ENCODE results near the gene SLC35E3. TPM values are rescaled to one million over a fixed set of nuclear protein-coding genes. Genes with fewer than 3 reads are reported as not detected.

Gene SLC35E3
- total RNA-seq, 6 experiments from 2014 or later: 2.4 to 7.7 (median 6.7) TPM

DNA sequence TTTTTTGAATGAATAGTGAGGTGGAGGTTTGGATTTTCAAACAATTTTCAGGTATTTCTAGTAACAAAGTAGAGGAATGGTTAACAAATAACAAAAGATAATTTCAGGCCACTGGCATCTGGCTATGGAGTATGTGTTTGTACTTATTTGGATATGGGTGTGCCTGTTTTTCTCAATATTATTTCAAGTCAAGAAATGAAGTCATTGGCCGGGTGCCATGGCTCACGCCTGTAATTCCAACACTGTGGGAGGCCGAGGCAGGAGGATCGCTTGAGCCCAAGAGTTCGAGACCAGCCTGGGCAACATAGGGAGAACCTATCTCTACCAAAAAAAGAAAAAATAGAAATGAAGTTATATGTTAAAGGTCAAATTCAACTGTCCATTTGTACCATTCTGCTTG, 13.9 kb downstream of the SLC35E3 start:
- DNase-seq (no peak), ATAC-seq (no peak)
- peaks cover 0 to 13% (median 0%) of the 10 kb centered on the region in 4 donors for H3K36me3 ChIP-seq
- no peaks in the 10 kb centered on the region for H3K4me1 ChIP-seq
- TF ChIP-seq, protein P1, sequence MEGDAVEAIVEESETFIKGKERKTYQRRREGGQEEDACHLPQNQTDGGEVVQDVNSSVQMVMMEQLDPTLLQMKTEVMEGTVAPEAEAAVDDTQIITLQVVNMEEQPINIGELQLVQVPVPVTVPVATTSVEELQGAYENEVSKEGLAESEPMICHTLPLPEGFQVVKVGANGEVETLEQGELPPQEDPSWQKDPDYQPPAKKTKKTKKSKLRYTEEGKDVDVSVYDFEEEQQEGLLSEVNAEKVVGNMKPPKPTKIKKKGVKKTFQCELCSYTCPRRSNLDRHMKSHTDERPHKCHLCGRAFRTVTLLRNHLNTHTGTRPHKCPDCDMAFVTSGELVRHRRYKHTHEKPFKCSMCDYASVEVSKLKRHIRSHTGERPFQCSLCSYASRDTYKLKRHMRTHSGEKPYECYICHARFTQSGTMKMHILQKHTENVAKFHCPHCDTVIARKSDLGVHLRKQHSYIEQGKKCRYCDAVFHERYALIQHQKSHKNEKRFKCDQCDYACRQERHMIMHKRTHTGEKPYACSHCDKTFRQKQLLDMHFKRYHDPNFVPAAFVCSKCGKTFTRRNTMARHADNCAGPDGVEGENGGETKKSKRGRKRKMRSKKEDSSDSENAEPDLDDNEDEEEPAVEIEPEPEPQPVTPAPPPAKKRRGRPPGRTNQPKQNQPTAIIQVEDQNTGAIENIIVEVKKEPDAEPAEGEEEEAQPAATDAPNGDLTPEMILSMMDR (IDR thresholded peaks at IDR 0.05): no peak
- TF ChIP-seq POLR2A (IDR thresholded peaks at IDR 0.05): no peak
- H3K9me3 ChIP-seq: no peaks in the 10 kb centered on the region
- H3K4me3 ChIP-seq: no peak overlapping the region
- 85% methylated on average over 4 of the region's 5 CpGs for WGBS (ENCODE audit: insufficient coverage, low coverage, low lambda C conversion rate, missing lambda C conversion rate)
- H3K27me3 ChIP-seq: no peaks in the 10 kb centered on the region
- intact Hi-C loops (cut with DNase I): no loop called here
- H3K27ac ChIP-seq: no peak overlapping the region

DNA sequence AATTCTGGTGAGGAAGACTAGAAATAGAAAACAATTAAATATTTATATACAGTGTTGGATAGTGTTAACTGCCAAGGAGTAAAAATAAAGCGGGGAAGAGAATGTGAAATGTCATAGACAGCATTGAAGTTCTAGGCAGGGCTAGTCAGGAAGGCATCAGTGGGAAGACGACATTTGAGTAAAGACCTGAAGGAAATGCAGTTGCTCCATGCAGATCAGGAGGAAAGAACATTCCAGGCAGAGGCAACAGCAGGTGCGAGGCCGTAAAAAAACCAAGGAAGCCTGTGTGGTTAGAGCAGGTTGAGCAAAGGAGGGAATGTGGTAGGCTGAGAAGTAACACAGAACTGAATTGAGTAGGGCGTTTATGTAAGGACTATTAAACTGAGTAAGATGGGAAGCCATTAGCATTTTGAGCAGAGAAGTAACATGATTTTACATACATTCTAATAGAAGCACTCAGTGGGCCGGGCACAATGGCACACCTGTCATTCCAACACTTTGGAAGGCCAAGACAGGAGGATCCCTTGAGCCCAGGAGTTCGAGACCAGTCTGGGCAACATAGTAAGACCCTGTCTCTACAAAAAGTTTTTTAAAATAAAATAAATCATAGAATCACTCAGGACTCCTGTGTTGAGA, 14.9 kb downstream of the SLC35E3 start:
- no peak for ATAC-seq
- no peaks in the 10 kb centered on the region for H3K9me3 ChIP-seq
- 90% methylated on average over 7 of the region's 7 CpGs for WGBS (ENCODE audit: insufficient coverage, low coverage, low lambda C conversion rate, missing lambda C conversion rate)
- intact Hi-C loops (cut with DNase I): no loop called here
- H3K27me3 ChIP-seq: no peaks in the 10 kb centered on the region
- TF ChIP-seq, protein P1 (IDR thresholded peaks at IDR 0.05): no peak
- no peak for TF ChIP-seq POLR2A (IDR thresholded peaks at IDR 0.05)
- no peak overlapping the region for H3K27ac ChIP-seq
- H3K4me3 ChIP-seq: no peak overlapping the region
- H3K4me1 ChIP-seq: no peaks in the 10 kb centered on the region
- peaks cover 0 to 6% (median 0%) of the 10 kb centered on the region in 4 donors for H3K36me3 ChIP-seq
- DNase-seq: no peak

DNA sequence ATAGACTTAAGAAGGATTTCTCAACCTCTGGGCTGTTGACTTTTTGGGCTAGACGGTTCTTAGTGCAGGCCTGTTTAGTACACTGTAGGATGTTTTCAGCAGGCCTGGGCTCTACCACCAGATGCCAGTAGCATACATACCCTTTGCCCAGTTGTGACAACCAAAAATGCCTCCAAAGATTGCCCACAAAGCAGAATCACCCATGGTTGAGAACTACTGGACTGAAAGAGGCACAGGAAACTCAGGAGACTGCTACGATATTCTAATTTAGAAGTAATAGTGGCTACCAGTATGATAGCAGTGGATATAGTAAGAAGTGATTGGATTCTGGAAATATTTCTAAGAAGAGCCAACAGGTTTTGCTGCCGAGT, 15.5 kb downstream of the SLC35E3 start:
- no peaks in the 10 kb centered on the region for H3K27me3 ChIP-seq
- 45% methylated on average over 1 of the region's 3 CpGs for WGBS (ENCODE audit: insufficient coverage, low coverage, low lambda C conversion rate, missing lambda C conversion rate)
- H3K36me3 ChIP-seq: peaks cover 0 to 6% (median 0%) of the 10 kb centered on the region in 4 donors
- peak; percentile 47 to 87 (median 78) for ATAC-seq
- H3K27ac ChIP-seq: no peak overlapping the region
- H3K4me3 ChIP-seq: no peak overlapping the region
- no peaks in the 10 kb centered on the region for H3K4me1 ChIP-seq
- TF ChIP-seq, protein P1 (IDR thresholded peaks at IDR 0.05): peak in 3 of 4 donors; percentile 10 to 28 (median 12)
- TF ChIP-seq POLR2A (IDR thresholded peaks at IDR 0.05): no peak
- intact Hi-C loops (cut with DNase I): no loop called here
- H3K9me3 ChIP-seq: no peaks in the 10 kb centered on the region
- DNase-seq: no peak

DNA sequence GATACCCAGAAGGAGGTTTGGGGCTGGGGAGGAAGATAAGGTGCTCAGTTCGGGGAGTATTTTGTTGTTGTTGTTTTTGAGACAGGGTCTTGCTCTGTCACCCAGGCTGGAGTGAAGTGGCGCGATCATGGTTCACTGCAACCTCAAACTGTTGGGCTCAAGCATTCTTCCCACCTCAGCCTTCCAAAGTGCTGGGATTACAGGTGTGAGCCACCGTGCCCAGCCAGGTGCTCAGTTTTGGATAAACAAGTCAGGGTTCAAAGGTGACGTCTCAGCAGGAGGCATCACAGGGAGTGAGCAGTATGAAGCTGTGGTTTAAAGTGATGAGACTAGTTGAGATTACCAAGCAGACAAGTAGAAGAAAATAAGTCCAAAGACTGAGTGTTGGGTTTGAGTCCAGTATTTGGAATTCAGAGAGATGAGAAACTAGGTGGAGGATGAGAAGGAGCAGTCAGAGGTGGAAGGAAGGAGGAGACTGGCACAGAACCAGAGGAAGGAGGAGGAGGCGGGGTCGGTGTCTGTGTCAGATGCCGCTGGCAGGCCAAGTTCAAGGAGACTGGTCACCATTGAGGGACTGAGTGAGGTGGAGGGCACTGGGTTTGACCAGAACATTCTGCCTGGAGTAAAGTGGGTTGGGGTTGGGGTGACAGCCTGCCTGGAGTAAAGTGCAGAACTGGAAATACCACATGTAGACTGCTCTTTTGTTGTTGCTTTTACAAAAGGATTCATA, 16.1 kb downstream of the SLC35E3 start:
- H3K4me3 ChIP-seq: no peak overlapping the region
- no peak overlapping the region for H3K27ac ChIP-seq
- ATAC-seq (peak in 3 of 4 donors; percentile 26 to 39 (median 30)), DNase-seq (no peak)
- WGBS (ENCODE audit: insufficient coverage, low coverage, low lambda C conversion rate, missing lambda C conversion rate): 83% methylated on average over 8 of the region's 8 CpGs
- intact Hi-C loops (cut with DNase I): no loop called here
- H3K9me3 ChIP-seq: no peaks in the 10 kb centered on the region
- H3K4me1 ChIP-seq: no peaks in the 10 kb centered on the region
- peaks cover 0 to 10% (median 0%) of the 10 kb centered on the region in 4 donors for H3K36me3 ChIP-seq
- H3K27me3 ChIP-seq: no peaks in the 10 kb centered on the region
- TF ChIP-seq, protein P1 (IDR thresholded peaks at IDR 0.05): no peak
- TF ChIP-seq POLR2A (IDR thresholded peaks at IDR 0.05): no peak

Measured in right lobe of liver (tissue), 6 donors.